HG02759 (cell line): ENCODE data around the gene GFPT2.

Experiments
- ATAC-seq: cut with Tn5 transposase; IDR thresholded peaks from one replicate; pipeline ENCODE4 v1.9.1; 2021; ENCODE audit warnings: mild to moderate bottlenecking, moderate library complexity; ENCODE audit not compliant: unreplicated experiment

GFPT2 gene

DNA sequence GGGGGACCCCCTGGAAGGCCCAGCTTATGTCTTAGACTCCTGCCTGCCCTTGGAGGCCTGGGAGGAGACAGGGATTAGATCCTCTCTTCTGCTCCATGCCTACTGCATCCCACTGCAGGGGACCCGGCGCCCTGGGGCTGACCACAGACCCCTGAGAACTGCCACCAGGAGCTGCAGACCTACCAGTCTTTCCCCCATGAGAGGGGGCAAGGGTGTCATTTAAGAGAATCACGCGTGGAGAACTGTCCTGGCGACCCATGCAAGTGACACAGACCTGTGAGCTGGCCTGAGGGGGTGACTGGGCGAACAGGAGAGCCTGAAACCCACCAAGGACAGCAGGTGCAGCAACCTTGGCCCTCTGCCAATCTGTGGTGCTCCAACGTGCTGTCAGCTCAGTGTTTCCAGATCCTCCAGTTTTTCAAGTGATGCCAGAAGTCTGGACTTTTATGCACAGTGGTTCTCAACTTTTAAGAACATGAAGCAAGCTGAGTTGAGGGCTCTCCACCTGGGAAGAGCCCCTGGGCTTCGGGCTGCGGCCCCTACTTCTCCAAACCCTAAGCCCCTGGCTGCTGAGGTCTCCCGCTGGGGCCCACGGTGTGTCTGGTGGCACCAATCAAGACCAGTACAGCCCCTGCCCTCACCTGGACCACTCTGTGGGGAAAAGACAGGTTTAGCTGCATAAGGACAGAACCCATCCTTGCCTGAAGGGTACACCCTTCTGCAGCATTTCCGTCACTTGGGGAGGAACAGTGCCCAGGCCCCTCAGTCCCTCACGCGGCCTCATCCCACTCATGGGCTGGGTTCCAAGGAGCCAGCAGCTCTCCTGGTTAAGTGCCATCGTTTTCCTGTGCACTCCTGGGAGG, 18.2 kb downstream of the GFPT2 start:
- no peak for ATAC-seq

DNA sequence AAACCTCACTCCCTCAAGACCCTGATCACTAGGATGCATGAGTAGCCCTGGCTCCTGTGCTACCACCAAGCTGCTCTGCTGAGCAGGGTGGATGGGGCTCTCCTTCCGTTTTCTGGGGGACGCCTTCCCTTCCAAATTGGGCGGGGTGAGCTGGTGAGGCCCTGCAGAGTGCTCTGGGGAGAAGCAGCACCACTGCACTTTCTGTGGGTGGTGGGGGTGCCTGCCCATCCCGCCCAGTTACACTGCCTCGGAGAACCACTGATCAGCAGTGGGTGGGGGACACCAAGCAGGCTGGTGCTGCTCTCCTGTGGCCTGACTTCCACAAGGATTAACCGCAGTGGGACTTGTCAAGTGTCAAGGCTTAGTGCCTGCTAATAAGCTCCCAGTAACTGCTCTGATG, 19.0 kb downstream of the GFPT2 start:
- ATAC-seq, result no peak

DNA sequence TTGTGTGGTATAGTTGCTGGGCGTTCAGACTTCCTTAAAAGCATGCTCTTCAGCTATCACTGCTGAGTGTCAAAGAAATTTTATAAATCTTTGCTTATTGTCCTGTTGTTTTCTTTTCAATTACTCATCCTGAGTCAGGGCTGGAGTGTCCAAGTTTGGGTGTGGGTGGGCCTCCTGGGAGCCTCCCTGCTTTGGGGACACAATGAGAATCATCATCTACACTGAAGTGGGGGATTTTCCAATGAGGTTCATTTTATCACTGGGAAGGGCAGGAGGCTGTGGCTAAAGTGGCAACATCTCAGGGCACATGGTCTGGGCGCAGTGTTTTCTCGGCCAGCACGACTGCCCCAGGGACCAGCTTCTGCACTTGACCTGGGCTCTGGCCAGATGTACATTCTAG, 19.5 kb downstream of the GFPT2 start:
- no peak for ATAC-seq

DNA sequence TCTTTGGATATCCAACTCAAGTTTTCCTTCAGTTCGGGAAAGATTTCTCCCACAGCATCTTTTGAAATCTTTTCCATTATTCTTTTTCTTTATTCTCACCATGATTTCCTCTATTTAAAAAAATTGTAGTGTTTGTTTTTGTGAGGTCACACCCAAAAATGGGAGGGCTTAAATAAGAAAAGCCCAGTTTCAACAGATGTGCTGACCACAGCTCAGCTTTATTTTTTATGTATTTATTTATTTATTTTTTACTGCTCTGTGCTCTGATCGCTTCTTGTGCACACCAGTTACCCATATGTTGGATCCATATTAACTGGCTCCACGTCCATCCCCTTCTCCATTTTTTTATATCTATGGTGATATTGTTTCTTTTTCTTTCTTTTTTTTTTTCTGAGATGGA, 20.3 kb downstream of the GFPT2 start:
- ATAC-seq, result no peak

DNA sequence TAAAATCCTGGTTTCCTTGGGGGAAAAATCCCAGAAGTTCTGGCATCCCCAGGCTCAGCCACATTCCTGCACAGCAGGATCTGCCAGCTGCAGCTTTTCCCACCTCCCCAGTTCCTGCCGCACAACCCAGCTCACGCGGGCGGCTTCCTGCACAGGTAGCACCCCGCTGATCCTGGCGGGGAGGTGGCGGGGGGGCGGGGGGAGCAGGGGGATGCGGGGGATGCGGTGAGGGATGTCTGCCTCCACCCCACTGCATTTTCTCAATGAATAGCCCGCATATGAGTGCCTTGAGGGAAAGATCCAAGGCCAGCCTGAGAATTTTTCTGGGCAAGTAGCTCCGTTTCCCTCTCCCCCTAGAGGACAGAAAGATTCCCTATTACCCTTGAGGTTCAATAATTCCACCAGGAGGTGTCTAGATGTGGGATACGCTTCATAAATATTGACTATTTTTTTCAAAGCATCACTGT, 21.1 kb downstream of the GFPT2 start:
- ATAC-seq, result no peak

DNA sequence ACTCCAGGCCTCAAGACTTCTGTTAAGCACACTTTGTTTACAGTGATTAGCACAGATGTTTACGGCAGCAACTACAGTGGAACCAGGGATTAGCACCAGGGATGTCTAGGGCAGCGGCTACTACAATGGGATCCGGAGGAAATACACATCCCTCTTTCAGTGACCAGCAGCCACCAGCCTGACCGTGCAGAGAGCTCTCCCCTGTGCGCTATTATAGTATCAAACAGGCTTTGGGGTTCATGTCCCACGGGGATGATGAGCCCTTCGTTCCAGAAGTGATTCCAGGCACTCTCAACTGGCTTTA, 21.5 kb downstream of the GFPT2 start:
- no peak for ATAC-seq

DNA sequence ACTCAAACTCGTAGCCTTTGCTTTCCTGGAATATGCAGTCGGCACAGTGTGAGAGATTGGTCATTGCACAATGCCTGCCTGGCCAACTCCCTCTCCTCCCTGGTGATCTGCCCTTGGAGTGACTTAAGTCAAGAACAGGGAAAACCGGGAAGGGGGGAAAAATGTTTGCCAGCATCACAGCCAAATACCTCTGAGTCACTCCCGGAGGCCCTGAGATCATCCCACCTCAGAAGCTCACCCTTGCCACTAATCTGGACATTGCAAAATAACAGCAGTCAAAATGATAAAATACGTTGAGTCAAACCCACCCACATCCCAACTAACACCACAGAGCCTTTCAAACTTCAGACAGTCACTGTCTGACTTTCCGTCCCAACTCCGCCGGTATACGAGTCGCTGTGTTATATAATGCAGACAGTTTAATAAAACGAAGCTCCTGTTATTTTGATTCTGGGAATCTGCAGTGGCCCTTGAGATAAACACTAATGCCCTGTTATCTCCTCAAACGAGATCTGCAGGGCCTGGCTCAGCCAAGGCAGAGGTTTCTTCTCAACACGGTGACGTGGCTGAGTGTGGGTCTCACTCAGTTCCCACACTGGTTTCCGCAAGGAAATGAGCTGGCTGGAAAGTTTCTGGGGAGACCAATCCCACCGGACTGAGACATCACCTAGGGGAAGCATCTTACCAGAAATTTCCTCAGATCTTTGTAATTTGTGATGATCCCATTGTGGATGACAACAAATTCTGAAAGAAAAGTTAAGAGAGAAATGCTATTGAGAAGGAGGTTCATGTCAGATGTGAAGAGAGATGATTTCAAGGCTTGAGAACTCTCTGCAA, 22.1 kb downstream of the GFPT2 start:
- ATAC-seq, result no peak

DNA sequence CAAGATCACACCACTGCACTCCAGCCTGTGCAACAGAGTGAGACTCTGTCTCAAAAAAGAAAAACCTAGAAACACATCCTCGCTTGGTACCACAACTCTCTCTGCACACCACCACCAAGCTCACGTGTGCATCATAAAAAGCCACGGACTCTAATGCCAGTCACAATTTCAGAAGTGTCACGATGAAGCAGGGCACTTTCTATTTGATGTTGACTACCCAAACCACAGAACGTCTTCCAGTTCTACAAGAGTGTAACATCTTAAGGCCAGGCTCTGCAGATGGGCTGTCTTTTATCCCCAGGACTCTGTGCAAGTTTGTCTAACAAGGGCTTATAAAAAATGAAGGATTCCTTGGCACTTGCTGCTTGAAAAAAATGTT, 22.9 kb downstream of the GFPT2 start:
- ATAC-seq, result no peak

DNA sequence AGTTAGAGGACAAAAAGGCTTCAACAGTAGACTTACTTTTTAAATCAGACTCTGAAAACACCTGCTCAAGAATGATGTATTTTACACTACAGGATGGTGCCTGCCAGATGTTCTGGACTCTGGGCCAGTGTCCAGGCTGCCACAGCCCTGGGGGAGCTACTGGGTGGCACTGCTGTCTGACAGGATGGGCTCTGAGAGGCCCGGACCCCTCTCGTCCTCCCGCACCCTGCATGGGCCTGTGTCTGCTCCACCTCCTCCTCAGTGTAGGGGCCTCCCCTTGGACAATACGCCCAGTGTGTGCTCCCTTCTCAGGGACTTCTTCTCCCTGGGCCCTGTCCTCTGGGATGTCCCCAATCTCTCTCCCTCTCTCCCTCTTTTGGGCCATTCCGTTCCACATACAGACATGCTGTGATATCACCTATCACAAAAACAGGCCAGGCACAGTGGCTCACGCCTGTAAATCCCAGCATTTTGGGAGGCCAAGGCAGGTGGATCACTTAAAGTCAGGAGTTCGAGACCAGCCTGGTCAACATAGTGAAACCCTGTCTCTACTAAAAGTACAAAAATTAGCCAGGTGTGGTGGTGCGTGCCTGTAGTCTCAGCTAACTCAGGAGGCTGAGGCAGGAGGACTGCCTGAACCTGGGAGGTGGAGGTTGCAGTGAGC, 23.4 kb downstream of the GFPT2 start:
- no peak for ATAC-seq

DNA sequence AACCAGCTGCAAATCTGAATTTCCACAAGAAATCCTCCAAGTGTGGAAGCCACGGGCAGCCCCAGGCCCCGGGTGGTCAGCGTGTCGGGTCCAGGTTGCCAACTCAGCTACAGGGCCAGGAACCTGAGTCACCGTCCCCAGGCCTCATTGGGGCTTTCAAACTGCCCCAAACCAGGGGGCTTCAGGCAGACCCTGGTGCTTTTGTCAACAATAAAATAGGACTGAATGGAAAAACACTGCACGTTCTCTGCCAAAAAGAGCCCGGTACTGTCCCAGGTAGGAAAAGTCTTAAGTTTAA, 24.0 kb downstream of the GFPT2 start:
- ATAC-seq, result no peak

DNA sequence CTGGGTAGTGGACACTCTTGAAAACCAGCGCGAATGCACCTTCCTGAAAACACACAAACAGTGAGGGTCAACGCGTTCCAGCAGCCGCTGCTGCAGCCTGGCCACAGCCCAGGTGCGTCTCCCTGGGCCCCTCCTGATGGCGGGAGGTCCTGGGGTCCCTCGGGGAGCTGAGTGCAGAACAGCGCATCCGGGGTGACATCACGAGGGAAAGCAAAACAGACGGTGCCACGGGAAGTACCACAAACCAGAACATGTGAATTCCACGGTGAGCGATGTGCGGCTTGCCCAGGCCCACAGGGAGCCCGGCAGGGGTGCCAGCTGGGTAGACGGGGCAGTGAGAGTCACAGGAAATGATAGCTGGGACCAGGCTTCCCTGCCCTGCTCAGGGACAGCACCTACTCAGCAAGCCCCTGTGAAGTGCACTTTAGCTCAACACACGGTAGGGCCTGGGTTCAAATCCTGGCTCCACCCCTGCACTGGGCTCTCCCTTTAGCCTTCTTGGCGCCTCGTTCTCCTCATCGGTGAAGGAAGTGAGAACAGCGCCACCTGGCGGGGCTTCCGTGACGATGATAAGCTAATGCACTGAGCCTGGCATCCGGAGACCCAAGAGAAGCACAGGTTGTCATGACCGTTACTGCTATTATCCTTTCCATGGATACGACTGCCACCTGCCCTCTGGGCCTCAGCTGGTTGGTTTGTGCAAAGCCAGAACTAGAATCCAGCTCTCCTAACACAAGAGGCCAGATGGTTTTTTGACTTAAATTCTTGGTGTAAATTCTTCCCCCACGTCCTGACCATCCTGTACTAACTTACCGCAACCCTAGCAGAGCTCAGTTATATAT, 24.6 kb downstream of the GFPT2 start:
- peak; percentile 74 for ATAC-seq

DNA sequence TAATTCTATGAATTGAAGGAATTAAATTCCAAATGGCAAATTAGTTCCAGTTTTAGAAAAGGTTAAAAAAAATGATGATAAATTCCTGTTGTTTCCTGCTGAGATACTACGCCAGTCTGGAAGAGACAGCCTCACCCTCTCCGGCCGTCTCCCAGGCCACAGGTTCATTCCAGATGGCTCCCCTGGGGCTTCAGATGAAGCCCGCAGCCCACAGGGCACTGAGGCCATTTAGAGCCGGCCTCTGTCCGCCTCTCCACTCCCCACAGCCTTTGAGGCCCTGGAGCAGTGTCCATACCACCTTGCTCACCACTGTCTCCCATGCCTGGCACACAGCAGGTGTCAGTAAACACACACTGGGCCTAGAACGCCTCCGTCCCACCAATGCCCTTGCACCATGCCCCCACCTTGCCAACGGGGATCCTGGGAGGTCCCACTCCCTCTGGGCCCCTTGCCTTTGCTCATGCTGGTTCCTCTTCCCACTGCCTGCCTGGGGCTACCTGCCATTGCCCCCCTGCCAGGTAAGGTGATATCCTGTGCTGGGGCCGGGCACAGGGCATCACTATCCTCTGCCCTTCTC, 26.1 kb downstream of the GFPT2 start:
- no peak for ATAC-seq

DNA sequence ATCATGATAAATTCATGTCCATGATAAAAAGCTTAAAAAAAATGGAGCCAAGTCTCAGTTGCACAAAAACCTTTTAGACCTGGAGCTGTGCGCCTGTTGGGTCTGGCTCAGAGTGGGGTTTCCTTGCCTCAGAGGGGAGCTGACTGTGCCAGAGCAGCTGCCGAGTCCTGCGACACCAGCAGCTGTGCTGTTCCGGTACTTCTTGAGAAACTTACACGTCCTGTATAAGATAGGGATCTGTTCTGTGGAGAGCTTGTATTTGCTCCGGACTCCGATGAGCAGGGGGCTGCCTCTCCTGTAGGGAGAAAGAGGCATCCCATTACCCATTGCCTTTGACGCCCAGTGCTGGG, 28.6 kb downstream of the GFPT2 start:
- ATAC-seq, result no peak

DNA sequence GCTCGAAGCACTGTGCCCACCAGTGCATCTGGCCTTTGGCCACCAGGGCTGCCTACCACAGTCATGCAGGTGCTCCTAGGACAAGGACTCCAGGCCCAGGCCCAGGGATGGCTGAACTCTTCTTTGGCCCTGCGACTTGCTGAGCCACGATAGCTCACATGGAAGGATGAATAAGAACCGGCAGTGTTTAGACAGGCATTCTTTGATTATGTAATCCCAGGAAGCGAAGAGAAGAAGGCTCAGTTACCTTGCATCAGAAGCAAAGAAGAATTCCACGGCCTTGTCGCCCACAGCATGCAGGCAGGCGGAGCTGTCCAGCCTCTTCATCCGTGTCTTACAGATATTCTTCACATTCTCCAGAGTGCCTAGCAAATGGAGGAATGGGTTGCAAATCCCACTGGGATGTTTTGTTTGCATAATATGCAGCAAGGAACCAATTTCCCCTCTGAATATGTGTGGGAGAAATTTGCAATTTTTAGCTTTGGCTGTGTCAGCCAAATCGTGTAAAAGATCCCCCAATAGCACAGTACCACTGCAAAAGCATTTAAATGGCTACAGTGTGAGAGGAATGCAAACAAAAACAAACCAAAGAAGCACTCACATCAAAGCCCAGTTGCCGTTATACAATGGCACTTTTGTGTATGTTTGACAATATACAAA, 29.1 kb downstream of the GFPT2 start:
- ATAC-seq, result no peak

DNA sequence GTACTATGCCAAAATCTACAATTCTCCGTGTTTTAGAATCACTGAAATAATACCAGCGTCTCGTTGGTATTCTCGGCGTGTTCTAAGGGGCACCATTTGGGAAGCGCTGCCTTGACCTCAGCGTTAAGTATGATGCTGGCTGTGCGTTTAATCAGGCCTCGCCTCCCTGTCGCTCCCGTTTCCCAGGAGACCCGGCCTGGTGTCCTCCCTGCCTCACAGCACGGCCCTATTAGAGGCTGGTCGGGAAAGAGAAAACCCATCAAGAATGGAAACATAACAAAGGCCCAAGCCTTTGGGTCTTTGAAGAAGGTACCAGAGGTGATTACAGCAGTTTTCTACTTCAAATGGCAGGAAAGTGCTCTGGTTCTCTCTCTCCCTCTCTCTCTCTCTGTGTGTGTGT, 30.0 kb downstream of the GFPT2 start:
- ATAC-seq, result no peak

DNA sequence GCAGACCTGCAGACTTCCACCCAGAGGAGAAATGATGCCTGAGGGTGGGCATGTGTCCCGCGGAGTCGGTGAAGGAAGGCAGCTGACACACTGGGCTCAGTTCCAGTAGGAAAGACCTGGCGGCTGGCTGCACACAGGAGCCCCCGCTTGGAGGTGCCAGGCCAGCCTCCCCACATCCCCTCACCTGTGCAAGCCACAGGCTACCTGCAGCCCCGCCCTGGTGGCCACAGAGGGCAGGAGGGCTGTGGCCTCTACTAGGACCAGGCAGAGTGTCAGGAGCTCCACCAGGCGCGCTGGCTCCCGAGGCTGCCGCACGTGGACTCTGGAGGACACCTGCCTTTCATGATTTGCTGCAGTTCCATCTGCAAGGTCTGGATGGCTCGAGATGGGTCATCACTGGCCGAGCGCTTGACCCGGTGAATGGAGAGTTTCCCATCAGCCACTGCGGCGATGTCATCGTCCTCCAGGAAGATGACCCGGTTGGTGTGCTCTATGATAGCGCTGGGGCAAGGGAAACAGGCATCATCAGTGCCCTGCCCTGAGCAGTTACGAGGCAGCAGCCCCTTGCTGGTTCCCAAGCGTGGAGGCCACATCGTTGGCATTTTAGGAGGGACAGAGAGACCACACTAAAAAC, 34.6 kb downstream of the GFPT2 start:
- no peak for ATAC-seq

DNA sequence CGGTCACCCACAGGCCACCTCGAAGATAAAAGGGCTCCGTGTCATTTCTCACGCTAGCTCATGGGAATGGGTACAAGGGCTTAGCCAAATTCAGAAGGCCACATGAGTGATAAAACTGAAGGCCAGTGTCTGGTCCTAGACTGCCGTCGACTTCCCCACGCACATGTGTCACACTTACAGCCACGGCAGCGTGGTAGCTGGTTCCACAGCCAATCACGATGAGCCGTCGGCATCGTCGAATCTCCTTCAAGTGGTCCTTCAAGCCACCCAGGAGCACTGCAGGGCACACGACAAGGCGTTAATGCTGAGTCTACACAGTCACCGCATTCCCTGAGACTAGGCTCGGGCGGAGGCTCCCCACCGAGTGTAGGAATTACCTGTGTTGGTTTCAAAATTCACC, 36.5 kb downstream of the GFPT2 start:
- ATAC-seq, result no peak

DNA sequence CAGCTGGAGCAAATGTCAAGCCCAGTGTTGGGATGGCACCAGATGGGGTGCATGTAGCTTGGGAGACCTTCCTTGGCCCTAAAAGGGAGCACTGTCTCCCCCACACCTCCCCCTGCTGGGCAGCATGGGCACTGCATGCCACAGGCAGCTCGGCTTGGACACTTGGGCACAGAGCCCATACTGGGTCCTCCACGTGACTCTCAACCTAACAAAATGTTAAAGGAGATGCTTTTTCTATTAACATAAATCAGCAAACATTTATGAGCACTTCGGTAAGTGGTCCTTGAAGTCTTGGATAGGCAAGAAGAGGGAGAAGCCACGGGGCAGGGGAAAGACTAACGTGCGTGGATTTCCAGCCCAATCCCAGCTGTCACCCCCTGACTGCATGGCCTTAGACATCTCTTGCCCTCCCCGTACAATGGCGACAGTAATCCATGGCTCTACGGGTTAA, 37.3 kb downstream of the GFPT2 start:
- ATAC-seq, result peak; percentile 78

DNA sequence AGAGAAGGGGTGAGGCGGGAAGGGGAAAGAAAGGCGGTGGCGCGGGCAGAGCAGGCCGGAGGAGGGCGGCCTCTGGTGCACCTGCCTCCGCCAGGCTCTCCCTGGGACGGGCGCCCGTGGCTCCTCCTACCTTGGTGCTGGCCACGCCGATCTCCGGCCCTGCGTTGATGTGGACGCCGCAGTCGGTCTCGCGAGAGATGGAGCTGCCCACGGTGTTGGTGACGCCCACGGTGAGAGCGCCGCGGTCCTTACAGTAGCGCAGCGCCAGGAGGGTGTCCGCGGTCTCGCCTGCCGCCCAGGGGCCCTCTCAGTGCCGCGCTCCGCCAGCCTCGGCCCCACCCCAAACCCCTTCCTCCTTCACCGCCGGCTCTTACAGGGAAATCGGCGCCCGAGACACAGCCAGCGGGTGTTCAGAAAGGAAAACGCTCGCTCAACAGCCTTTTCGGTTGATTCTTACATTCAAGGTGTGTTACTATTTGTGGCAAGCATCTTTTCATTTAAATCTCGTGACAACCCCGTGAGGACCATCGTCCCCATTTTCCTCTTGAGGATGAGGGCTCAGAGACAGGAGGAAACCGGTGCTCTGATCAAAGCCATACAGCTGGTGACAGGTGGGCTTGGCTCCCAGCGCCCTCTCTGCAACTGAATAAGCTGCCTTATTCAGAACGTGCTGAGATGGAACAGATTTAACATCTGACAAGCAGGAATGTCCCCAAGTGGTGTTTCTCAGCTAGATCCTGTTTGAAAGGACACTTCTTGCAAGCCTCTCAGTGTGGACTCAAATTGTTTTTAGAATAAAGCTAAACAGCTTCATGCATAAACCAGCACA, 39.2 kb downstream of the GFPT2 start:
- ATAC-seq, result no peak
